ENCODE measurements around the gene NMD3. TPM values are rescaled to one million over a fixed set of nuclear protein-coding genes. Genes with fewer than 3 reads are reported as not detected.
"Not testable (repeated sequence)": the region's sequence is repeated elsewhere in the genome, so short reads cannot be mapped to it uniquely, and the experiment has no call there.

The NMD3 gene
- total RNA-seq, 1 experiment from 2014 or later: 89.4 TPM

GRCh38 chr3:161273589-161274218 lies 52.6 kb downstream of the NMD3 start:
- Histone ChIP-seq H3K27me3 (replicated peaks) (no peaks in the 10 kb centered on the region), H3K9me3 (replicated peaks) (no peaks in the 10 kb centered on the region), H3K27ac (no peak overlapping the region), H3K4me3 (no peak overlapping the region), H3K4me1 (replicated peaks) (no peaks in the 10 kb centered on the region), H3K36me3 (no peaks in the 10 kb centered on the region)
- DNase-seq (ENCODE audit: low read depth in 1 of 2, low spot score in 2 of 2): peak in 1 of 2 experiments; percentile 48

- H3K36me3 ChIP-seq: no peaks in the 10 kb centered on the region
- peak; percentile 34 to 48 for DNase-seq (ENCODE audit: low read depth in 1 of 2, low spot score in 2 of 2)
Observed at GRCh38 chr3:161274691-161275298, 53.7 kb downstream of the NMD3 start.

GRCh38 chr3:161275919-161276318 lies 54.8 kb downstream of the NMD3 start:
- no peak overlapping the region for H3K27ac ChIP-seq
- no peaks in the 10 kb centered on the region for H3K27me3 ChIP-seq (replicated peaks)
- no peaks in the 10 kb centered on the region for H3K4me1 ChIP-seq (replicated peaks)
- H3K36me3 ChIP-seq: no peaks in the 10 kb centered on the region
- no peak overlapping the region for H3K4me3 ChIP-seq
- no peak for DNase-seq (ENCODE audit: low read depth in 1 of 2, low spot score in 2 of 2)
- H3K9me3 ChIP-seq (replicated peaks): no peaks in the 10 kb centered on the region

More at GRCh38 chr3:161274691-161275298, 53.7 kb downstream of the NMD3 start:
- Histone ChIP-seq H3K4me1 (replicated peaks) (no peaks in the 10 kb centered on the region), H3K27ac (no peak overlapping the region; the same call in 1 of the 2 replicates), H3K4me3 (no peak overlapping the region), H3K9me3 (replicated peaks) (no peaks in the 10 kb centered on the region), H3K27me3 (replicated peaks) (no peaks in the 10 kb centered on the region)

GRCh38 chr3:161282387-161282786 lies 61.3 kb downstream of the NMD3 start:
- not testable (repeated sequence) for H3K9me3 ChIP-seq (replicated peaks); DNase-seq (ENCODE audit: low read depth in 1 of 2, low spot score in 2 of 2); H3K4me1 ChIP-seq (replicated peaks)

GRCh38 chr3:161284989-161285388 lies 63.9 kb downstream of the NMD3 start:
- no peaks in the 10 kb centered on the region for H3K36me3 ChIP-seq
- DNase-seq (ENCODE audit: low read depth in 1 of 2, low spot score in 2 of 2): no peak
- H3K4me3 ChIP-seq: no peak overlapping the region
- H3K4me1 ChIP-seq (replicated peaks): no peaks in the 10 kb centered on the region
- no peaks in the 10 kb centered on the region for H3K9me3 ChIP-seq (replicated peaks)
- no peaks in the 10 kb centered on the region for H3K27me3 ChIP-seq (replicated peaks)
- no peak overlapping the region for H3K27ac ChIP-seq

More at GRCh38 chr3:161282387-161282786, 61.3 kb downstream of the NMD3 start:
- H3K36me3 ChIP-seq; H3K27me3 ChIP-seq (replicated peaks); H3K27ac ChIP-seq; H3K4me3 ChIP-seq: not testable (repeated sequence)

GRCh38 chr3:161289174-161289573 lies 68.1 kb downstream of the NMD3 start:
- Histone ChIP-seq H3K27ac (no peak overlapping the region), H3K9me3 (replicated peaks) (no peaks in the 10 kb centered on the region), H3K4me1 (replicated peaks) (no peaks in the 10 kb centered on the region), H3K27me3 (replicated peaks) (no peaks in the 10 kb centered on the region), H3K4me3 (no peak overlapping the region), H3K36me3 (no peaks in the 10 kb centered on the region)
- DNase-seq (ENCODE audit: low read depth in 1 of 2, low spot score in 2 of 2): no peak

- no peaks in the 10 kb centered on the region for H3K27me3 ChIP-seq (replicated peaks)
- no peak overlapping the region for H3K27ac ChIP-seq
- H3K36me3 ChIP-seq: no peaks in the 10 kb centered on the region
- H3K4me3 ChIP-seq: no peak overlapping the region
- no peaks in the 10 kb centered on the region for H3K4me1 ChIP-seq (replicated peaks)
- no peaks in the 10 kb centered on the region for H3K9me3 ChIP-seq (replicated peaks)
- no peak for DNase-seq (ENCODE audit: low read depth in 1 of 2, low spot score in 2 of 2)
Observed at GRCh38 chr3:161291191-161291901, 70.2 kb downstream of the NMD3 start.

GRCh38 chr3:161293381-161293780 lies 72.3 kb downstream of the NMD3 start:
- Histone ChIP-seq H3K4me1 (replicated peaks) (no peaks in the 10 kb centered on the region), H3K9me3 (replicated peaks) (no peaks in the 10 kb centered on the region), H3K4me3 (no peak overlapping the region), H3K27ac (no peak overlapping the region), H3K27me3 (replicated peaks) (no peaks in the 10 kb centered on the region), H3K36me3 (no peaks in the 10 kb centered on the region)
- DNase-seq (ENCODE audit: low read depth in 1 of 2, low spot score in 2 of 2): no peak

GRCh38 chr3:161295325-161295724 lies 74.2 kb downstream of the NMD3 start:
- Histone ChIP-seq H3K4me1 (replicated peaks) (no peaks in the 10 kb centered on the region), H3K27me3 (replicated peaks) (no peaks in the 10 kb centered on the region), H3K9me3 (replicated peaks) (no peaks in the 10 kb centered on the region), H3K36me3 (no peaks in the 10 kb centered on the region), H3K4me3 (no peak overlapping the region), H3K27ac (no peak overlapping the region)
- DNase-seq (ENCODE audit: low read depth in 1 of 2, low spot score in 2 of 2): no peak

- no peak overlapping the region for H3K27ac ChIP-seq
- H3K27me3 ChIP-seq (replicated peaks): no peaks in the 10 kb centered on the region
- no peaks in the 10 kb centered on the region for H3K4me1 ChIP-seq (replicated peaks)
- no peaks in the 10 kb centered on the region for H3K9me3 ChIP-seq (replicated peaks)
- no peaks in the 10 kb centered on the region for H3K36me3 ChIP-seq
- no peak for DNase-seq (ENCODE audit: low read depth in 1 of 2, low spot score in 2 of 2)
- no peak overlapping the region for H3K4me3 ChIP-seq
Observed at GRCh38 chr3:161296814-161297213, 75.7 kb downstream of the NMD3 start.

Other genes with a start within 250 kb of the NMD3 start
- gene B3GALNT1, start 116.0 kb upstream of the NMD3 start, total RNA-seq (2014; rRNA removed; shearing (Covaris generic)): 23.1 and 44.7 TPM in 2 replicates
- gene SPTSSB, start 150.2 kb downstream of the NMD3 start, total RNA-seq (2014; rRNA removed; shearing (Covaris generic)): not detected in 2 replicates